ENCODE data around the gene HAND2. TPM values are rescaled to one million over a fixed set of nuclear protein-coding genes. Genes with fewer than 3 reads are reported as not detected.

The HAND2 gene
- total and polyA plus RNA-seq, 2 of the 8 experiments (the other 6 are each of a cell fraction or from before 2014, with no cell fraction given), result 0.05 TPM; not detected in 1

DNA sequence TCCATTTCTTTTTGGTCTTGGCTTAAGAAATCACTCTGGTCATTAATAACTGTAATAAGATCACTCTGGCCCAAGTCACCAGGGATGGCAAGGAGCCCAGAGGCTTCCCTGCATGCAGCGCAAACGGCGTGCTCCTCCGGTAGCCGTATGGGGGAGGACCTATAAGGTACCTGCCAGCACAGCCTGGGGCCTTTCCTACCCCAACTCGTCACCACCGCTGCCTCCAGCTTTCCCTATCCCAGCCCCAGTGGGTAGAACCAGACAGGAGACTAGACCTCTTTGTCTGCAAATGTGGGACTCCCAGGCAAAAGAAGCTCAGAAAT lies 25.9 kb downstream of the HAND2 start:
- Histone ChIP-seq H2AFZ (ENCODE audit: low read length) (no peak overlapping the region), H3K4me1 (replicated peaks in 1 of 4; ENCODE audit: control insufficient read depth in 3 of 4, insufficient read depth in 4 of 4, low read length in 3 of 4) (peaks cover 12 to 36% (median 24%) of the 10 kb centered on the region in 4 experiments), H3K9ac (replicated peaks in 1 of 4; ENCODE audit: extremely low read depth in 1 of 4, low read depth in 3 of 4, low read length in 3 of 4) (no peak overlapping the region), H3K27ac (ENCODE audit: low read depth, low read length) (no peak overlapping the region), H4K91ac (replicated peaks; ENCODE audit: insufficient read length, low read length) (no peak overlapping the region), H3K4me3 (ENCODE audit: extremely low read depth in 1 of 4, insufficient read depth in 2 of 4, low read depth in 3 of 4, low read length in 4 of 4) (no peak overlapping the region), H2BK120ac (replicated peaks; ENCODE audit: low read depth, low read length) (no peak overlapping the region), H3K56ac (replicated peaks; ENCODE audit: insufficient read length, low read depth, low read length) (no peak overlapping the region), H3K4ac (replicated peaks; ENCODE audit: insufficient read length, low read depth, low read length) (no peak overlapping the region), H3K14ac (ENCODE audit: insufficient read length) (no peak overlapping the region), H4K20me1 (replicated peaks in 1 of 2; ENCODE audit: control insufficient read depth in 1 of 2, insufficient read depth in 2 of 2, low read length in 2 of 2) (peaks cover 7 to 13% of the 10 kb centered on the region in 2 experiments), H3K4me2 (ENCODE audit: insufficient read depth in 1 of 2, low read depth in 2 of 2, low read length in 2 of 2) (no peak overlapping the region; a peak in 1 of 4 replicates), H2BK20ac (ENCODE audit: low read length) (no peak overlapping the region), H3K9me3 (ENCODE audit: insufficient read depth in 2 of 2, low read depth in 1 of 2, low read length in 1 of 2) (no peaks in the 10 kb centered on the region), H3K18ac (ENCODE audit: extremely low read depth, low read length) (no peak overlapping the region), H3K23me2 (ENCODE audit: low read depth, low read length) (peaks cover 2% of the 10 kb centered on the region), H2BK5ac (ENCODE audit: low read depth, low read length) (no peak overlapping the region), H2BK12ac (ENCODE audit: low read depth, low read length) (no peak overlapping the region; the same call in 1 of the 2 replicates), H3K27me3 (replicated peaks in 1 of 4; ENCODE audit: control insufficient read depth in 3 of 4, extremely low read depth in 1 of 4, insufficient read depth in 3 of 4, low read length in 3 of 4) (peaks cover 81 to 99% (median 96%) of the 10 kb centered on the region in 4 experiments), H3K79me1 (ENCODE audit: low read depth, low read length) (no peaks in the 10 kb centered on the region), H3K79me2 (ENCODE audit: control insufficient read depth in 1 of 2, insufficient read depth in 2 of 2, low read length in 2 of 2) (no peaks in the 10 kb centered on the region), H4K5ac (ENCODE audit: insufficient read length, low read depth, low read length) (no peak overlapping the region), H3K23ac (ENCODE audit: insufficient read length) (no peak overlapping the region), H2AK5ac (ENCODE audit: low read depth, low read length) (no peak overlapping the region), H3K36me3 (ENCODE audit: control insufficient read depth in 2 of 4, insufficient read depth in 4 of 4, low read length in 3 of 4) (no peaks in the 10 kb centered on the region), H4K8ac (ENCODE audit: extremely low read depth, insufficient read depth, low read length) (no peak overlapping the region), H2BK15ac (ENCODE audit: low read length) (no peak overlapping the region)
- 12% methylated on average over 7 of the region's 7 CpGs; no CpG with 5 or more reads in 1 of the 2 experiments for WGBS, 2 experiments (ENCODE audit: extremely low coverage in 1 of 2, insufficient coverage in 1 of 2, insufficient read length in 1 of 2, insufficient replicate concordance in 2 of 2, low coverage in 1 of 2, low lambda C conversion rate in 2 of 2, missing lambda C conversion rate in 1 of 2)
- no peak for DNase-seq (ENCODE audit: low read depth in 1 of 2, low spot score in 2 of 2)
- ChIA-PET CTCF (ENCODE audit: partially characterized antibody) (interaction anchor here (1.2 to 5.9 kb wide), 11 partner anchors 10 to 707 kb away, joined by 4 to 39 read pairs (median 9); no protein-coding TSS in a partner anchor), POLR2A (ENCODE audit: partially characterized antibody) (no interaction called here)
- no peak for FAIRE-seq
- TF ChIP-seq HDAC6 (IDR thresholded peaks at IDR 0.05; ENCODE audit: low read depth, low read length) (no peak), RNF2 (IDR thresholded peaks at IDR 0.05; ENCODE audit: borderline replicate concordance, low read depth, low read length, missing control alignments, poor library complexity, severe bottlenecking) (peak; percentile 61), SAP30 (IDR thresholded peaks at IDR 0.05; ENCODE audit: insufficient read depth, insufficient replicate concordance, low read length) (no peak), SUZ12 (IDR thresholded peaks at IDR 0.05; ENCODE audit: low read length) (peak; percentile 68), EZH2 (IDR thresholded peaks at IDR 0.05; ENCODE audit: low read depth, low read length, severe bottlenecking) (peak; percentile 30)
